ENCODE data around the gene CBX3. TPM values are rescaled to one million over a fixed set of nuclear protein-coding genes. Genes with fewer than 3 reads are reported as not detected.

CBX3 gene
- total RNA-seq, 1 donor from 2014 or later, result 148 TPM

GRCh38 chr7:26227987-26228386, 26.4 kb downstream of the CBX3 start:
- Mint-ChIP-seq H3K4me1 (ENCODE audit: low read depth, unreplicated experiment) (no peaks in the 10 kb centered on the region), H3K4me3 (ENCODE audit: unreplicated experiment) (no peak overlapping the region), H3K27me3 (ENCODE audit: low read depth, unreplicated experiment) (no peaks in the 10 kb centered on the region), H3K36me3 (ENCODE audit: low read depth, unreplicated experiment) (no peaks in the 10 kb centered on the region), H3K27ac (ENCODE audit: unreplicated experiment) (no peak overlapping the region), H3K9me3 (ENCODE audit: unreplicated experiment) (no peaks in the 10 kb centered on the region)
- Histone ChIP-seq H3K27ac (ENCODE audit: low read depth, low read length) (no peak overlapping the region), H4K20me1 (ENCODE audit: insufficient read depth, low read length) (no peaks in the 10 kb centered on the region), H3K79me2 (ENCODE audit: insufficient read depth, low read length) (no peaks in the 10 kb centered on the region), H3K4me1 (ENCODE audit: insufficient read depth, low read length) (no peaks in the 10 kb centered on the region), H3K9ac (ENCODE audit: low read length) (no peak overlapping the region), H3K9me3 (ENCODE audit: insufficient read depth, low read depth, low read length) (no peaks in the 10 kb centered on the region), H3K36me3 (ENCODE audit: insufficient read depth, low read length) (no peaks in the 10 kb centered on the region), H3K4me3 (ENCODE audit: insufficient read depth, low read depth, low read length) (no peak overlapping the region), H3K4me2 (ENCODE audit: low read length) (no peak overlapping the region), H3K27me3 (ENCODE audit: insufficient read depth, low read length) (no peaks in the 10 kb centered on the region), H2AFZ (ENCODE audit: low read depth, low read length) (no peak overlapping the region)
- TF ChIP-seq, protein P1, sequence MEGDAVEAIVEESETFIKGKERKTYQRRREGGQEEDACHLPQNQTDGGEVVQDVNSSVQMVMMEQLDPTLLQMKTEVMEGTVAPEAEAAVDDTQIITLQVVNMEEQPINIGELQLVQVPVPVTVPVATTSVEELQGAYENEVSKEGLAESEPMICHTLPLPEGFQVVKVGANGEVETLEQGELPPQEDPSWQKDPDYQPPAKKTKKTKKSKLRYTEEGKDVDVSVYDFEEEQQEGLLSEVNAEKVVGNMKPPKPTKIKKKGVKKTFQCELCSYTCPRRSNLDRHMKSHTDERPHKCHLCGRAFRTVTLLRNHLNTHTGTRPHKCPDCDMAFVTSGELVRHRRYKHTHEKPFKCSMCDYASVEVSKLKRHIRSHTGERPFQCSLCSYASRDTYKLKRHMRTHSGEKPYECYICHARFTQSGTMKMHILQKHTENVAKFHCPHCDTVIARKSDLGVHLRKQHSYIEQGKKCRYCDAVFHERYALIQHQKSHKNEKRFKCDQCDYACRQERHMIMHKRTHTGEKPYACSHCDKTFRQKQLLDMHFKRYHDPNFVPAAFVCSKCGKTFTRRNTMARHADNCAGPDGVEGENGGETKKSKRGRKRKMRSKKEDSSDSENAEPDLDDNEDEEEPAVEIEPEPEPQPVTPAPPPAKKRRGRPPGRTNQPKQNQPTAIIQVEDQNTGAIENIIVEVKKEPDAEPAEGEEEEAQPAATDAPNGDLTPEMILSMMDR (IDR thresholded peaks at IDR 0.05; ENCODE audit: insufficient read depth, low read depth, low read length), result no peak
- TF ChIP-seq EZH2 (IDR thresholded peaks at IDR 0.05; ENCODE audit: insufficient read depth, low read length), result no peak
- FAIRE-seq (no peak), DNase-seq (ENCODE audit: low read depth) (no peak)

DNA sequence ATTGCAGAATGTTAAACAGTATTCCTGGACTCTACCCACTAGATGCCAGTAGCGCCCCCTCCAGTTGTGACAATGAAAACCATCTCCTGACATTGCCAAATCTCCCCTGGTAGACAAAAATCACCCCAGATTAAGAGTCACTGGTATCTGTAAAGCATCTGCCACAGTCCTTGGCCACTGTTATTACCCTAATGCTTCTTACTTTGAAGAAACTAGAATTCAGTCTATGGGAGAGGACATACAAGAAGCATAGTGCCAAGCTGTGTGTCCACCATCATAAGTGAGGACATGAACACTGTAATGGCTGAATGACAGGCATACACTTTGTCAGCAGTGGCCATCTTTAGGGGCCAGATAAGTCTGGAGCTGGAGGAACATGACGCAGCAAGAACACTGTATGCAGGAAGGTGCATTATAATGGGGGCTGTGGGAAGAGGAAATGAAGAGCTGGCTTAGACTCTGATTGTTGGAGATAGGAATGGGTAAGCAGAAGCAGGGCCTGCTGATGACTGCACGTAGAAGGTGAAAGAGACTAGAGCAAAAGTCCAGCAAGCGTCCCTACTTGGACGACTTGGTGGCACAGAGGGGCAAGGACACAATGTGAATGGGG, 32.5 kb downstream of the CBX3 start:
- Histone ChIP-seq H3K4me1 (ENCODE audit: insufficient read depth, low read length) (no peaks in the 10 kb centered on the region), H3K27ac (ENCODE audit: low read depth, low read length) (no peak overlapping the region), H3K9me3 (ENCODE audit: insufficient read depth, low read depth, low read length) (no peaks in the 10 kb centered on the region), H3K36me3 (ENCODE audit: insufficient read depth, low read length) (no peaks in the 10 kb centered on the region), H3K4me3 (ENCODE audit: insufficient read depth, low read depth, low read length) (no peak overlapping the region), H3K4me2 (ENCODE audit: low read length) (no peak overlapping the region), H3K27me3 (ENCODE audit: insufficient read depth, low read length) (no peaks in the 10 kb centered on the region), H3K9ac (ENCODE audit: low read length) (no peak overlapping the region), H4K20me1 (ENCODE audit: insufficient read depth, low read length) (no peaks in the 10 kb centered on the region), H3K79me2 (ENCODE audit: insufficient read depth, low read length) (no peaks in the 10 kb centered on the region), H2AFZ (ENCODE audit: low read depth, low read length) (no peak overlapping the region)
- no peak for TF ChIP-seq EZH2 (IDR thresholded peaks at IDR 0.05; ENCODE audit: insufficient read depth, low read length)
- TF ChIP-seq, protein P1 (IDR thresholded peaks at IDR 0.05; ENCODE audit: insufficient read depth, low read depth, low read length), result no peak
- DNase-seq (ENCODE audit: low read depth) (no peak), FAIRE-seq (no peak)
- no peaks in the 10 kb centered on the region for H3K9me3 Mint-ChIP-seq (ENCODE audit: unreplicated experiment)
- H3K4me3 Mint-ChIP-seq (ENCODE audit: unreplicated experiment), result no peak overlapping the region
- H3K4me1 Mint-ChIP-seq (ENCODE audit: low read depth, unreplicated experiment), result no peaks in the 10 kb centered on the region
- H3K27ac Mint-ChIP-seq (ENCODE audit: unreplicated experiment), result no peak overlapping the region
- H3K36me3 Mint-ChIP-seq (ENCODE audit: low read depth, unreplicated experiment), result no peaks in the 10 kb centered on the region
- peaks cover 2% of the 10 kb centered on the region for H3K27me3 Mint-ChIP-seq (ENCODE audit: low read depth, unreplicated experiment)

DNA sequence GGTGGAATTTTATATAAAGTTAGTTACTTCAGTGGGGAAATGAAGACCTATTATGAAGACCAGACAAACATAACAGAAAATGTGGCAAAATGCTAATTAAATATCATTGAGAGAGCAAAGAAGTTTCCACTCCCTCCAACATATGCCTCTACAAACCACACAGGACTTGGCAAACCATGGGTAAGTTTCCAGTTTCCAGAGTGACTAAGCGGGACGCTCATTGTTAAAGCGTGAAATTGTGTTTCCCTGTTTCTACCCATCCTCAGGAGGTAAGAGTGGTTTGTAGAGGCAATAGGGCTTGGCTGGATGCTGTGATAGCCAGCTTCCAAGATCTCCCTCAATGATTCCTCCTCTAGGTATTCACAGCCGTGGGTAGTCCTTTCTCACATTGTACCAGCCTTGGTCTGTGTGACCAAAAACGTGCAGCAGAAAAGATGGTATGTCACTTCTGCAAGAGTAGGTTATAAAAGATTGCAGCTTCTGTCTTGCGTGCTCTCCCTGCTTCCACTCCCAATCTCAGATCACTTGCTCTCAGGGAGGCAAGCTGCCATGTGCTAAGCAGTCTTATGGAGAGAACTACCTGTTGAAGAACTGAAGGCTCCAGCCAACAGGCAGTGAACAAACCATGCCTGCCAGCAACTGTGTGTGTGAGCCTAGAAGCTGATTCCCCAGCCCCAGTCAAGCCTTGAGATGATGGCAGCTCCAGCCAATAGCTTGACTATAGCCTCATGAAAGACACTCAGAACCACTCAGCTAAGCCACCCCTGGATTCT, 35.7 kb downstream of the CBX3 start:
- H3K27ac ChIP-seq (ENCODE audit: low read depth, low read length), result no peak overlapping the region
- Mint-ChIP-seq H3K36me3 (ENCODE audit: low read depth, unreplicated experiment) (no peaks in the 10 kb centered on the region), H3K27me3 (ENCODE audit: low read depth, unreplicated experiment) (peaks cover 2% of the 10 kb centered on the region), H3K4me3 (ENCODE audit: unreplicated experiment) (no peak overlapping the region), H3K9me3 (ENCODE audit: unreplicated experiment) (no peaks in the 10 kb centered on the region), H3K4me1 (ENCODE audit: low read depth, unreplicated experiment) (no peaks in the 10 kb centered on the region), H3K27ac (ENCODE audit: unreplicated experiment) (no peak overlapping the region)
- no peak overlapping the region for H2AFZ ChIP-seq (ENCODE audit: low read depth, low read length)
- H3K9me3 ChIP-seq (ENCODE audit: insufficient read depth, low read depth, low read length), result no peaks in the 10 kb centered on the region
- H3K4me1 ChIP-seq (ENCODE audit: insufficient read depth, low read length), result no peaks in the 10 kb centered on the region
- FAIRE-seq (no peak), DNase-seq (ENCODE audit: low read depth) (peak; percentile 15)
- no peak overlapping the region for H3K4me3 ChIP-seq (ENCODE audit: insufficient read depth, low read depth, low read length)
- no peaks in the 10 kb centered on the region for H3K27me3 ChIP-seq (ENCODE audit: insufficient read depth, low read length)
- no peaks in the 10 kb centered on the region for H4K20me1 ChIP-seq (ENCODE audit: insufficient read depth, low read length)
- H3K79me2 ChIP-seq (ENCODE audit: insufficient read depth, low read length), result no peaks in the 10 kb centered on the region
- H3K36me3 ChIP-seq (ENCODE audit: insufficient read depth, low read length), result no peaks in the 10 kb centered on the region
- H3K4me2 ChIP-seq (ENCODE audit: low read length), result no peak overlapping the region
- TF ChIP-seq, protein P1 (IDR thresholded peaks at IDR 0.05; ENCODE audit: insufficient read depth, low read depth, low read length), result no peak
- no peak for TF ChIP-seq EZH2 (IDR thresholded peaks at IDR 0.05; ENCODE audit: insufficient read depth, low read length)
- no peak overlapping the region for H3K9ac ChIP-seq (ENCODE audit: low read length)
